GM23338 (cell line): ENCODE results near the gene CCDC92B. TPM values are rescaled to one million over a fixed set of nuclear protein-coding genes. Genes with fewer than 3 reads are reported as not detected.
"Not testable (repeated sequence)": the region's sequence is repeated elsewhere in the genome, so short reads cannot be mapped to it uniquely, and the experiment has no call there.

Experiments
- ATAC-seq: fragments of 200-7000 bp; cut with Tn5 transposase; 3 replicates; pipeline ENCODE4 v1.9.1; 2020
- DNase-seq: peaks from one replicate; pipeline ENCODE4 v3.0.0-alpha.2; 2015; ENCODE audit warnings: low spot score
- H2AFZ ChIP-seq: fragments of 200-600 bp; sonication (generic); 2 replicates; pipeline ENCODE4 v1.8.0; 2016; ENCODE audit warnings: antibody characterized with exemption, mild to moderate bottlenecking, moderate library complexity
- H3F3A ChIP-seq: fragments of 200-600 bp; sonication (generic); replicated peaks from 2 replicates; pipeline ENCODE4 v1.8.0; 2017; ENCODE audit warnings: antibody characterized with exemption, mixed run types, low read depth
- H3K27ac ChIP-seq: fragments of 200-600 bp; sonication (generic); 2 replicates; pipeline ENCODE4 v1.6.1; 2016; ENCODE audit warnings: low read depth
- H3K27me3 ChIP-seq: fragments of 200-600 bp; sonication (generic); 2 replicates; pipeline ENCODE4 v1.8.0; 2016; ENCODE audit warnings: mild to moderate bottlenecking, mixed run types, moderate library complexity; ENCODE audit not compliant: insufficient read depth
- H3K36me3 ChIP-seq: fragments of 200-600 bp; sonication (generic); 2 replicates; pipeline ENCODE4 v1.8.0; 2016; ENCODE audit warnings: mild to moderate bottlenecking; ENCODE audit not compliant: insufficient read depth
- H3K4me1 ChIP-seq: fragments of 200-600 bp; sonication (generic); 2 replicates; pipeline ENCODE4 v1.8.0; 2016; ENCODE audit warnings: mild to moderate bottlenecking, moderate library complexity; ENCODE audit not compliant: insufficient read depth
- H3K4me2 ChIP-seq: fragments of 200-600 bp; sonication (generic); 2 replicates; pipeline ENCODE4 v1.7.1; 2017; ENCODE audit warnings: mixed run types
- H3K4me3 ChIP-seq: fragments of 200-600 bp; sonication (generic); 2 replicates; pipeline ENCODE4 v1.6.1; 2016; ENCODE audit warnings: mixed run types
- H3K79me2 ChIP-seq: fragments of 200-600 bp; sonication (generic); replicated peaks from 2 replicates; pipeline ENCODE4 v1.8.0; 2017; ENCODE audit warnings: mild to moderate bottlenecking; ENCODE audit not compliant: insufficient read depth
- H3K9me2 ChIP-seq: fragments of 200-600 bp; sonication (generic); 2 replicates; pipeline ENCODE4 v1.8.0; 2017; ENCODE audit not compliant: insufficient read depth
- H4K20me1 ChIP-seq: fragments of 200-600 bp; sonication (generic); replicated peaks from 2 replicates; pipeline ENCODE4 v1.8.0; 2017; ENCODE audit warnings: mild to moderate bottlenecking; ENCODE audit not compliant: insufficient read depth
- H3K27ac Mint-ChIP-seq: 2 replicates; pipeline ENCODE4 v1.8.0; 2020; ENCODE audit warnings: inconsistent platforms, mild to moderate bottlenecking, moderate library complexity, mixed read lengths
- H3K27me3 Mint-ChIP-seq: 3 replicates; pipeline ENCODE4 v1.8.0; 2022; ENCODE audit warnings: low read depth, mild to moderate bottlenecking, moderate library complexity, mixed read lengths, inconsistent platforms; ENCODE audit not compliant: insufficient read depth, poor library complexity
- H3K36me3 Mint-ChIP-seq: 3 replicates; pipeline ENCODE4 v1.8.0; 2021; ENCODE audit warnings: low read depth, mild to moderate bottlenecking, inconsistent platforms, moderate library complexity, mixed read lengths
- H3K4me1 Mint-ChIP-seq: 3 replicates; pipeline ENCODE4 v1.8.0; 2020; ENCODE audit warnings: mild to moderate bottlenecking, inconsistent platforms, mixed read lengths
- H3K4me3 Mint-ChIP-seq: 3 replicates; pipeline ENCODE4 v1.8.0; 2021; ENCODE audit warnings: moderate library complexity, mild to moderate bottlenecking, inconsistent platforms, mixed read lengths
- H3K9me3 Mint-ChIP-seq: 3 replicates; pipeline ENCODE4 v1.8.0; 2020; ENCODE audit warnings: moderate library complexity, mild to moderate bottlenecking, inconsistent platforms, mixed read lengths
- CREB1 ChIP-seq: fragments of 250-450 bp; sonication (Bioruptor Pico); IDR thresholded peaks from 2 replicates; pipeline ENCODE4 v1.5.0; 2020; ENCODE audit warnings: low read depth, mild to moderate bottlenecking, moderate library complexity
- CTCF ChIP-seq, 2 experiments: fragments of 200-600 bp in 1 of 2; sonication (generic) in 1 of 2; conservative IDR thresholded peaks; 2 replicates each; pipeline versions ENCODE4 v1.5.1 to v1.6.1; 2016 to 2017; ENCODE audit warnings: antibody characterized with exemption in 2 of 2, low read depth in 2 of 2, mild to moderate bottlenecking in 2 of 2, moderate library complexity in 1 of 2
- ETS1 ChIP-seq: IDR thresholded peaks from 2 replicates; pipeline ENCODE4 v1.6.1; 2016; ENCODE audit warnings: antibody characterized with exemption
- EZH2 ChIP-seq: fragments of 200-600 bp; sonication (generic); IDR thresholded peaks from one replicate; pipeline ENCODE4 v1.8.0; 2017; ENCODE audit warnings: antibody characterized with exemption, mild to moderate bottlenecking, low read depth; ENCODE audit not compliant: unreplicated experiment
- EZH2phosphoT487 ChIP-seq: fragments of 200-600 bp; sonication (generic); IDR thresholded peaks from one replicate; pipeline ENCODE4 v1.8.1; 2018; ENCODE audit warnings: antibody characterized with exemption; ENCODE audit not compliant: unreplicated experiment
- REST ChIP-seq: IDR thresholded peaks from one replicate; pipeline ENCODE4 v1.6.1; 2018; ENCODE audit warnings: antibody characterized with exemption; ENCODE audit not compliant: unreplicated experiment
- STAT1 ChIP-seq: IDR thresholded peaks from one replicate; pipeline ENCODE4 v1.6.1; 2016; ENCODE audit warnings: antibody characterized with exemption; ENCODE audit not compliant: unreplicated experiment
- ZNF331 ChIP-seq: fragments of 250-450 bp; sonication (Bioruptor Pico); IDR thresholded peaks from 2 replicates; pipeline ENCODE4 v1.5.0; 2020; ENCODE audit warnings: low read depth, mild to moderate bottlenecking, moderate library complexity
- polyA plus RNA-seq: library from polyadenylated mRNA; unstranded; fragments of >200 nt; fragmentation: Nextera tagmentation; extraction: Ambion mirVana; gene quantifications from 2 replicates; pipeline ENCODE4 v1.2.1, GENCODE V29; 2016
- total RNA-seq: library from RNA; depleted of rRNA; stranded (reverse); fragments of >200 nt; shearing (Covaris generic); gene quantifications from 2 replicates; pipeline ENCODE4 v1.2.3, GENCODE V29; 2014

The CCDC92B gene
- total and polyA plus RNA-seq, 2 experiments from 2014 or later, result 5.7 to 9.1 TPM

GRCh38 chr17:2782055-2782454, 32.6 kb upstream of the CCDC92B start (continued):
- TF ChIP-seq REST (no peak), EZH2phosphoT487 (no peak), CTCF (conservative IDR thresholded peaks at IDR 0.05; ENCODE audit: low read depth in 2 of 2) (no peak), ETS1 (no peak), CREB1 (no peak)

GRCh38 chr17:2781598-2781997, 32.1 kb upstream of the CCDC92B start:
- H3K79me2 ChIP-seq, H2AFZ ChIP-seq, H3K9me2 ChIP-seq, H3K36me3 Mint-ChIP-seq, ATAC-seq, H3K27me3 Mint-ChIP-seq, H3K4me3 Mint-ChIP-seq, H3K27ac Mint-ChIP-seq, H4K20me1 ChIP-seq, H3K27me3 ChIP-seq, H3K9me3 Mint-ChIP-seq, DNase-seq, H3K4me2 ChIP-seq, H3K36me3 ChIP-seq, H3K4me3 ChIP-seq, H3K27ac ChIP-seq, H3K4me1 ChIP-seq: not testable (repeated sequence)
- peaks cover 11% of the 10 kb centered on the region; the same call in 1 of the 2 replicates for H3F3A ChIP-seq
- peaks cover 10% of the 10 kb centered on the region for H3K4me1 Mint-ChIP-seq

- peaks cover 10% of the 10 kb centered on the region for H3K27me3 Mint-ChIP-seq
- no peak overlapping the region for H2AFZ ChIP-seq
- H3K9me3 Mint-ChIP-seq, result no peaks in the 10 kb centered on the region
- no peak overlapping the region for H3K27ac ChIP-seq
- no peaks in the 10 kb centered on the region for H3K27me3 ChIP-seq
- H4K20me1 ChIP-seq, result no peaks in the 10 kb centered on the region; the same call in 1 of the 2 replicates
- no peak overlapping the region for H3K4me2 ChIP-seq
- no peak for DNase-seq
- peaks cover 11% of the 10 kb centered on the region; the same call in 1 of the 2 replicates for H3F3A ChIP-seq
- no peaks in the 10 kb centered on the region; the same call in 2 of the 3 replicates for H3K36me3 Mint-ChIP-seq
- no peaks in the 10 kb centered on the region for H3K4me1 ChIP-seq
- no peaks in the 10 kb centered on the region for H3K9me2 ChIP-seq
- no peaks in the 10 kb centered on the region for H3K36me3 ChIP-seq
- no peak overlapping the region for H3K4me3 Mint-ChIP-seq
- no peak for ATAC-seq
- H3K4me3 ChIP-seq, result no peak overlapping the region
- H3K4me1 Mint-ChIP-seq, result peaks cover 10% of the 10 kb centered on the region
- no peak overlapping the region for H3K27ac Mint-ChIP-seq
- no peaks in the 10 kb centered on the region for H3K79me2 ChIP-seq
- TF ChIP-seq ETS1, result no peak
- TF ChIP-seq STAT1, result no peak
- no peak for TF ChIP-seq REST
- TF ChIP-seq EZH2, result no peak
- TF ChIP-seq ZNF331, result no peak
These were observed 31.5 kb upstream of the CCDC92B start for GRCh38 chr17:2780931-2781454.
